HepG2 (cell line): ENCODE measurements around the gene SDR42E2. TPM values are rescaled to one million over a fixed set of nuclear protein-coding genes. Genes with fewer than 3 reads are reported as not detected.

Experiments used
- ATF1 ChIP-seq: IDR thresholded peaks from 2 replicates; pipeline ENCODE4 v1.6.1; 2016; ENCODE audit warnings: mild to moderate bottlenecking, control low read depth
- CBX5 ChIP-seq: sonication (generic); formaldehyde crosslinking; IDR thresholded peaks from 2 replicates; pipeline ENCODE4 v1.4.0; 2020; ENCODE audit warnings: missing genetic modification reagents, borderline replicate concordance
- CENPX ChIP-seq: sonication (generic); formaldehyde crosslinking; IDR thresholded peaks from 2 replicates; pipeline ENCODE4 v1.9.0; 2021; ENCODE audit warnings: mild to moderate bottlenecking, missing genetic modification reagents, moderate library complexity
- CHD2 ChIP-seq: IDR thresholded peaks from 2 replicates; pipeline ENCODE4 v1.6.1; 2011; ENCODE audit warnings: low read depth, low read length, improper control_type of control experiment
- DMTF1 ChIP-seq: sonication (generic); formaldehyde crosslinking; IDR thresholded peaks from 2 replicates; pipeline ENCODE4 v1.4.0; 2020; ENCODE audit warnings: mild to moderate bottlenecking, missing genetic modification reagents
- ETV5 ChIP-seq: IDR thresholded peaks from 2 replicates; pipeline ENCODE4 v1.6.1; 2018; ENCODE audit warnings: missing biosample characterization, missing genetic modification reagents, inconsistent platforms, borderline replicate concordance
- KIAA2018 ChIP-seq: sonication (generic); formaldehyde crosslinking; IDR thresholded peaks from 2 replicates; pipeline ENCODE4 v1.5.0; 2020; ENCODE audit warnings: mild to moderate bottlenecking, missing genetic modification reagents, borderline replicate concordance
- MXD4 ChIP-seq: IDR thresholded peaks from 2 replicates; pipeline ENCODE4 v1.6.1; 2016; ENCODE audit warnings: mild to moderate bottlenecking, missing biosample characterization, missing genetic modification reagents
- NBN ChIP-seq: fragments of 450-650 bp; conservative IDR thresholded peaks from 2 replicates; pipeline ENCODE4 v1.6.1; 2017
- NR2F6 ChIP-seq, 2 experiments: IDR thresholded peaks; 2 replicates each; pipeline ENCODE4 v1.6.1; 2016; ENCODE audit warnings: antibody characterized with exemption in 1 of 2, mild to moderate bottlenecking in 1 of 2
- RAD51 ChIP-seq: fragments of 450-650 bp; IDR thresholded peaks from 2 replicates; pipeline ENCODE4 v1.6.1; 2016; ENCODE audit warnings: borderline replicate concordance
- RBM22 ChIP-seq: fragments of 200-400 bp; formaldehyde crosslinking; optimal IDR thresholded peaks from 2 replicates; pipeline ENCODE3; 2017; ENCODE audit warnings: mild to moderate bottlenecking, low read length, moderate library complexity
- SMARCE1 ChIP-seq: fragments of 450-650 bp; IDR thresholded peaks from 2 replicates; pipeline ENCODE4 v1.6.1; 2017; ENCODE audit warnings: borderline replicate concordance
- ZBTB10 ChIP-seq: sonication (generic); formaldehyde crosslinking; IDR thresholded peaks from 2 replicates; pipeline ENCODE4 v1.4.0; 2020; ENCODE audit warnings: missing genetic modification reagents, borderline replicate concordance
- ZBTB38 ChIP-seq: sonication (generic); formaldehyde crosslinking; IDR thresholded peaks from 2 replicates; pipeline ENCODE4 v1.5.1; 2020; ENCODE audit warnings: mild to moderate bottlenecking, missing genetic modification reagents
- ZNF331 ChIP-seq: sonication (generic); formaldehyde crosslinking; IDR thresholded peaks from 2 replicates; pipeline ENCODE4 v1.4.0; 2020; ENCODE audit warnings: missing genetic modification reagents
- polyA plus RNA-seq, 8 experiments: library from polyadenylated mRNA; depleted of rRNA in 3 of 8; stranded (reverse) in 7 of 8; unstranded in 1 of 8; fragments of >200 nt; fragmentation: Illumina TruSeq in 4 of 8; extraction: Trizol in 4 of 8; gene quantifications; 2 replicates each; pipeline versions ENCODE4 v1.2.1 to v1.2.3, GENCODE V29; 2011 to 2016; ENCODE audit warnings: low read depth in 4 of 8, missing spikeins in 1 of 8, mixed read lengths in 1 of 8; ENCODE audit not compliant: insufficient read depth in 1 of 8
- total RNA-seq, 5 experiments: library from RNA; depleted of rRNA; stranded (reverse); fragments of >200 nt; fragmentation: Illumina TruSeq; extraction: Trizol; gene quantifications; 2 replicates each; pipeline ENCODE4 v1.2.3, GENCODE V29; 2016; ENCODE audit warnings: low read depth in 1 of 5

SDR42E2 gene
- total and polyA plus RNA-seq, 2 of the 13 experiments (the other 11 are each of a cell fraction or from before 2014, with no cell fraction given), result 0.05 to 0.11 TPM

- TF ChIP-seq KIAA2018 (CRISPR knock-in tag), result no peak
- peak; percentile 87 for TF ChIP-seq ZBTB10
- TF ChIP-seq SMARCE1, result no peak
- peak; percentile 83 for TF ChIP-seq CHD2
- peak; percentile 91; the same call in 1 of the 2 replicates for TF ChIP-seq CBX5 (CRISPR knock-in tag)
- no peak for TF ChIP-seq ATF1
- TF ChIP-seq NBN, result no peak
- TF ChIP-seq RAD51, result no peak
- peak; percentile 83 for TF ChIP-seq MXD4 (CRISPR knock-in tag)
- TF ChIP-seq CENPX (CRISPR knock-in tag), result no peak
- TF ChIP-seq ZNF331 (CRISPR knock-in tag), result peak; percentile 97
- peak; percentile 100 for TF ChIP-seq RBM22
- TF ChIP-seq ETV5 (CRISPR knock-in tag), result peak; percentile 28; the same call in 1 of the 2 replicates
- 0 out of 2 replicates have a peak, but pooled peaks have one; percentile 39 for TF ChIP-seq DMTF1
- TF ChIP-seq NR2F6 (IDR thresholded peaks at IDR 0.05), result no peak; the same call in 1 of the 2 replicates
- peak; percentile 53; the same call in 1 of the 2 replicates for TF ChIP-seq NR2F6 (CRISPR knock-in tag; IDR thresholded peaks at IDR 0.05)
- peak; percentile 76 for TF ChIP-seq ZBTB38 (CRISPR knock-in tag)
Observed at GRCh38 chr16:22195695-22196558, 33.6 kb downstream of the SDR42E2 start (continued).
